B cell (primary cell): ENCODE results near the gene ZNF433. TPM values are rescaled to one million over a fixed set of nuclear protein-coding genes. Genes with fewer than 3 reads are reported as not detected.

Source experiments
- ATAC-seq: fragments of 200-7000 bp; cut with Tn5 transposase; one replicate; pipeline ENCODE4 v1.10.0; 2021; ENCODE audit warnings: low read depth, mild to moderate bottlenecking, moderate number of reproducible peaks, moderate library complexity
- CTCF ChIA-PET: fragments of 350-600 bp; sonication (Branson Sonifier 250); formaldehyde crosslinking; loops from one replicate; lab custom pipeline; 2021; ENCODE audit warnings: antibody characterized with exemption, inconsistent platforms; lab: Charles Lee
- POLR2A ChIA-PET: fragments of 350-600 bp; sonication (Branson Sonifier 250); formaldehyde crosslinking; loops from one replicate; lab custom pipeline; 2021; ENCODE audit warnings: antibody characterized with exemption; lab: Charles Lee
- DNase-seq: peaks from one replicate; pipeline ENCODE4 v3.0.0; 2013
- H2AFZ ChIP-seq: 2 replicates; pipeline ENCODE4 v1.6.1; 2012; ENCODE audit warnings: mild to moderate bottlenecking, low read depth, low read length; ENCODE audit not compliant: insufficient read depth, poor library complexity, severe bottlenecking
- H3K27ac ChIP-seq, 2 donors: 1 replicate in 1 of 2; 2 replicates in 1 of 2; pipeline ENCODE4 v1.5.1; 2012 to 2013; ENCODE audit warnings: low read length in 2 of 2, mild to moderate bottlenecking in 2 of 2, moderate library complexity in 1 of 2
- H3K27me3 ChIP-seq, 4 experiments: fragments of 200-600 bp in 1 of 4; sonication (generic) in 1 of 4; replicated peaks in 1 of 4; 1 replicate in 2 of 4; 2 replicates in 2 of 4; pipeline versions ENCODE4 v1.6.1 to v1.7.0; 2013 to 2016; ENCODE audit warnings: low read length in 3 of 4, mild to moderate bottlenecking in 2 of 4, mixed read lengths in 1 of 4, moderate library complexity in 1 of 4; ENCODE audit not compliant: insufficient read depth in 4 of 4, control insufficient read depth in 3 of 4; ENCODE audit errors: control extremely low read depth in 1 of 4
- H3K36me3 ChIP-seq, 2 experiments: replicated peaks in 1 of 2; 1 replicate in 1 of 2; 2 replicates in 1 of 2; pipeline versions ENCODE4 v1.6.1 to v1.7.1; 2013; ENCODE audit warnings: low read length in 1 of 2; ENCODE audit not compliant: insufficient read depth in 2 of 2, control insufficient read depth in 1 of 2; ENCODE audit errors: control extremely low read depth in 1 of 2, extremely low read depth in 1 of 2
- H3K4me1 ChIP-seq, 2 donors: fragments of 200-600 bp in 1 of 2; sonication (generic) in 1 of 2; 1 replicate in 1 of 2; 2 replicates in 1 of 2; pipeline versions ENCODE4 v1.5.1 to v1.6.1; 2013 to 2017; ENCODE audit warnings: low read length in 2 of 2; ENCODE audit not compliant: control insufficient read depth in 2 of 2, insufficient read depth in 2 of 2
- H3K4me2 ChIP-seq: replicated peaks from 2 replicates; pipeline ENCODE3; 2012; ENCODE audit warnings: mild to moderate bottlenecking, low read depth, low read length; ENCODE audit not compliant: poor library complexity, severe bottlenecking
- H3K4me3 ChIP-seq, 5 experiments: fragments of 200-600 bp in 1 of 5; sonication (generic) in 1 of 5; 1 replicate in 3 of 5; 2 replicates in 2 of 5; pipeline versions ENCODE4 v1.5.1 to v1.7.0; 2011 to 2016; ENCODE audit warnings: low read length in 4 of 5, mild to moderate bottlenecking in 4 of 5, low read depth in 2 of 5, control low read depth in 1 of 5, moderate library complexity in 1 of 5; ENCODE audit not compliant: insufficient read depth in 1 of 5; ENCODE audit errors: control extremely low read depth in 1 of 5, extremely low read depth in 1 of 5
- H3K79me2 ChIP-seq: fragments of 200-600 bp; sonication (generic); one replicate; pipeline ENCODE4 v1.6.0; 2016; ENCODE audit warnings: low read length; ENCODE audit not compliant: control insufficient read depth, insufficient read depth
- H3K9ac ChIP-seq: fragments of 200-600 bp; sonication (generic); 2 replicates; pipeline ENCODE4 v1.6.1; 2017; ENCODE audit warnings: mild to moderate bottlenecking, low read length, moderate library complexity
- H3K9me3 ChIP-seq, 3 donors: one replicate each; pipeline versions ENCODE4 v1.6.1 to v1.7.1; 2013; ENCODE audit warnings: low read length in 2 of 3; ENCODE audit not compliant: control insufficient read depth in 2 of 3, insufficient read depth in 1 of 3; ENCODE audit errors: control extremely low read depth in 1 of 3
- H4K20me1 ChIP-seq: 2 replicates; pipeline ENCODE4 v1.6.0; 2012; ENCODE audit warnings: mild to moderate bottlenecking, low read length; ENCODE audit not compliant: insufficient read depth, control insufficient read depth, poor library complexity, severe bottlenecking
- H3K27ac Mint-ChIP-seq: one replicate; pipeline ENCODE4 v1.8.0; 2021; ENCODE audit warnings: mixed read lengths
- H3K27me3 Mint-ChIP-seq: one replicate; pipeline ENCODE4 v1.8.0; 2021; ENCODE audit warnings: mixed read lengths
- H3K4me1 Mint-ChIP-seq: one replicate; pipeline ENCODE4 v1.8.0; 2021; ENCODE audit warnings: mixed read lengths
- H3K4me3 Mint-ChIP-seq: one replicate; pipeline ENCODE4 v1.8.0; 2021; ENCODE audit warnings: mixed read lengths
- H3K9me3 Mint-ChIP-seq: one replicate; pipeline ENCODE4 v1.8.0; 2022; ENCODE audit warnings: mixed read lengths; ENCODE audit not compliant: insufficient read depth
- EZH2 ChIP-seq: IDR thresholded peaks from 2 replicates; pipeline ENCODE4 v1.6.1; 2012; ENCODE audit warnings: borderline replicate concordance, low read depth, mild to moderate bottlenecking, moderate library complexity, low read length; ENCODE audit not compliant: insufficient read depth, poor library complexity, severe bottlenecking
- WGBS: methylation state at CpG from one replicate; pipeline ENCODE4 v1.1.5; 2013; ENCODE audit warnings: missing lambda C conversion rate; ENCODE audit not compliant: insufficient coverage; 5-methylcytosine and 5-hydroxymethylcytosine counted together
- intact Hi-C: fragments of 100-400 bp; cut with micrococcal nuclease; formaldehyde crosslinking; loops from one replicate; pipeline ENCODE4 v1.10.0; 2022
- polyA plus RNA-seq: library from polyadenylated mRNA; depleted of rRNA; stranded (reverse); fragments of >200 nt; gene quantifications from 2 replicates; pipeline ENCODE4 v1.2.3, GENCODE V29; 2012
- total RNA-seq, 2 donors: library from RNA; stranded (reverse); fragments of 120-200 nt in 1 of 2; gene quantifications; 1 replicate in 1 of 2; 2 replicates in 1 of 2; pipeline versions ENCODE4 v1.2.3 to v1.2.4, GENCODE V29; 2013 to 2022
- TF ChIP-seq, protein P1 (sequence below): fragments of 200-600 bp; IDR thresholded peaks from one replicate; pipeline ENCODE4 v1.8.0; 2022; ENCODE audit warnings: antibody characterized with exemption, mild to moderate bottlenecking

Gene ZNF433
- total and polyA plus RNA-seq, 2 donors (not counting 1 experiment from before 2014, with no cell fraction given) = 1.3 to 7.3 TPM

DNA sequence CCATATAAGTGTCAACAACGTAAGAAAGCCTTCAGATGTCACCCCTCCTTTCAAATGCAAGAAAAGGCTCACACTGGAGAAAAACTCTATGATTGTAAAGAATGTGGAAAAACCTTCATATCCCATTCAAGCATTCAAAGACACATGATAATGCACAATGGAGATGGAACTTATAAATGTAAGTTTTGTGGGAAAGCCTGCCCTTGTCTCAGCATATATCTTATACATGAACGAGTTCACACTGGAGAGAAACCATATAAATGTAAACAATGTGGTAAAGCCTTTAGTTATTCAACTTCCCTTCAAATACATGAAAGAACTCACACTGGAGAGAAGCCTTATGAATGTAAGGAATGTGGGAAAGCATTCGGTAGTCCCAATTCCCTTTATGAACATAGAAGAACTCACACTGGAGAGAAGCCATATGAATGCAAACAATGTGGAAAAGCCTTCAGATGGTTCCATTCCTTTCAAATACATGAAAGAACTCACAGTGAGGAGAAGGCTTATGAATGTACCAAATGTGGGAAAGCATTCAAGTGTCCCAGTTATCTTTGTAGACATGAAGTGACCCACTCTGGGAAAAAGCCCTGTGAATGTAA is 40.2 kb upstream of the ZNF433 start:
- Histone ChIP-seq H3K4me3 (peak overlapping the region in 1 of 5 experiments; percentile 12), H3K79me2 (no peaks in the 10 kb centered on the region), H3K27ac (no peak overlapping the region), H2AFZ (no peak overlapping the region), H3K4me1 (no peaks in the 10 kb centered on the region), H3K9me3 (peaks cover 25 to 93% (median 60%) of the 10 kb centered on the region in 3 donors), H3K27me3 (no peaks in the 10 kb centered on the region), H3K4me2 (no peak overlapping the region), H3K9ac (no peak overlapping the region), H3K36me3 (peaks cover 17 to 42% of the 10 kb centered on the region in 2 experiments), H4K20me1 (no peaks in the 10 kb centered on the region)
- H3K27me3 Mint-ChIP-seq = no peaks in the 10 kb centered on the region
- ChIA-PET CTCF (no interaction called here), POLR2A (no interaction called here)
- H3K27ac Mint-ChIP-seq = no peak overlapping the region
- intact Hi-C loops = no loop called here
- no peaks in the 10 kb centered on the region for H3K4me1 Mint-ChIP-seq
- DNase-seq (no peak), ATAC-seq (no peak)
- H3K9me3 Mint-ChIP-seq = peaks cover 23% of the 10 kb centered on the region
- TF ChIP-seq, protein P1, sequence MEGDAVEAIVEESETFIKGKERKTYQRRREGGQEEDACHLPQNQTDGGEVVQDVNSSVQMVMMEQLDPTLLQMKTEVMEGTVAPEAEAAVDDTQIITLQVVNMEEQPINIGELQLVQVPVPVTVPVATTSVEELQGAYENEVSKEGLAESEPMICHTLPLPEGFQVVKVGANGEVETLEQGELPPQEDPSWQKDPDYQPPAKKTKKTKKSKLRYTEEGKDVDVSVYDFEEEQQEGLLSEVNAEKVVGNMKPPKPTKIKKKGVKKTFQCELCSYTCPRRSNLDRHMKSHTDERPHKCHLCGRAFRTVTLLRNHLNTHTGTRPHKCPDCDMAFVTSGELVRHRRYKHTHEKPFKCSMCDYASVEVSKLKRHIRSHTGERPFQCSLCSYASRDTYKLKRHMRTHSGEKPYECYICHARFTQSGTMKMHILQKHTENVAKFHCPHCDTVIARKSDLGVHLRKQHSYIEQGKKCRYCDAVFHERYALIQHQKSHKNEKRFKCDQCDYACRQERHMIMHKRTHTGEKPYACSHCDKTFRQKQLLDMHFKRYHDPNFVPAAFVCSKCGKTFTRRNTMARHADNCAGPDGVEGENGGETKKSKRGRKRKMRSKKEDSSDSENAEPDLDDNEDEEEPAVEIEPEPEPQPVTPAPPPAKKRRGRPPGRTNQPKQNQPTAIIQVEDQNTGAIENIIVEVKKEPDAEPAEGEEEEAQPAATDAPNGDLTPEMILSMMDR = no peak
- no peak for TF ChIP-seq EZH2
- no peak overlapping the region for H3K4me3 Mint-ChIP-seq
- no CpG with 5 or more reads among the region's 3 CpGs for WGBS
